DOHH2 (cell line): Measurements from ENCODE around the gene BACE2.

Experiments used
- H3F3A ChIP-seq: fragments of 200-600 bp; sonication (generic), shearing (Covaris generic); 2 replicates; pipeline ENCODE4 v1.6.0; 2016; ENCODE audit warnings: antibody characterized with exemption, mild to moderate bottlenecking; ENCODE audit not compliant: control insufficient read depth, insufficient read depth
- H3K27ac ChIP-seq: fragments of 200-600 bp; sonication (generic); 2 replicates; pipeline ENCODE4 v1.5.1; 2014; ENCODE audit warnings: low read depth, mild to moderate bottlenecking, low read length, moderate library complexity
- H3K27me3 ChIP-seq: fragments of 200-600 bp; sonication (generic); 2 replicates; pipeline ENCODE4 v1.6.1; 2014; ENCODE audit warnings: mild to moderate bottlenecking, low read length, mixed read lengths; ENCODE audit not compliant: control insufficient read depth
- H3K36me3 ChIP-seq: fragments of 200-600 bp; sonication (generic); 2 replicates; pipeline ENCODE4 v1.6.1; 2014; ENCODE audit warnings: mild to moderate bottlenecking, low read length, moderate library complexity, mixed read lengths; ENCODE audit not compliant: control insufficient read depth
- H3K4me1 ChIP-seq: fragments of 200-600 bp; sonication (generic); 2 replicates; pipeline ENCODE4 v1.6.1; 2014; ENCODE audit warnings: mild to moderate bottlenecking, low read length, mixed read lengths; ENCODE audit not compliant: control insufficient read depth
- H3K4me2 ChIP-seq: fragments of 200-600 bp; sonication (generic); 2 replicates; pipeline ENCODE4 v1.6.0; 2014; ENCODE audit warnings: mild to moderate bottlenecking, low read length, moderate library complexity
- H3K4me3 ChIP-seq: fragments of 200-600 bp; sonication (generic); 2 replicates; pipeline ENCODE4 v1.5.1; 2014; ENCODE audit warnings: mild to moderate bottlenecking, low read length, mixed read lengths
- H3K79me2 ChIP-seq: fragments of 200-600 bp; sonication (generic); 2 replicates; pipeline ENCODE4 v1.6.1; 2014; ENCODE audit warnings: mild to moderate bottlenecking, low read length, mixed read lengths; ENCODE audit not compliant: control insufficient read depth
- H3K9me2 ChIP-seq: fragments of 200-600 bp; sonication (generic); replicated peaks from 2 replicates; pipeline ENCODE4 v1.6.1; 2014; ENCODE audit warnings: mild to moderate bottlenecking, low read length, mixed read lengths; ENCODE audit not compliant: control insufficient read depth
- H3K9me3 ChIP-seq: fragments of 200-600 bp; sonication (generic); 2 replicates; pipeline ENCODE4 v1.6.1; 2014; ENCODE audit warnings: antibody characterized with exemption, low read length, mixed read lengths; ENCODE audit not compliant: control insufficient read depth, insufficient read depth
- H4K20me1 ChIP-seq: fragments of 200-600 bp; sonication (generic); 2 replicates; pipeline ENCODE4 v1.6.0; 2014; ENCODE audit warnings: low read depth, mild to moderate bottlenecking, antibody characterized with exemption, low read length, moderate library complexity; ENCODE audit not compliant: control insufficient read depth, insufficient read depth
- EZH2phosphoT487 ChIP-seq: fragments of 200-600 bp; sonication (generic); IDR thresholded peaks from 2 replicates; pipeline ENCODE4 v1.6.1; 2017; ENCODE audit warnings: borderline replicate concordance, mild to moderate bottlenecking, antibody characterized with exemption, low read length, moderate library complexity, mixed read lengths
- TF ChIP-seq, protein P1 (sequence below): fragments of 200-600 bp; sonication (generic); IDR thresholded peaks from one replicate; pipeline ENCODE4 v1.5.1; 2014; ENCODE audit warnings: antibody characterized with exemption, mild to moderate bottlenecking, low read depth, low read length; ENCODE audit not compliant: poor library complexity, severe bottlenecking

Gene BACE2

DNA sequence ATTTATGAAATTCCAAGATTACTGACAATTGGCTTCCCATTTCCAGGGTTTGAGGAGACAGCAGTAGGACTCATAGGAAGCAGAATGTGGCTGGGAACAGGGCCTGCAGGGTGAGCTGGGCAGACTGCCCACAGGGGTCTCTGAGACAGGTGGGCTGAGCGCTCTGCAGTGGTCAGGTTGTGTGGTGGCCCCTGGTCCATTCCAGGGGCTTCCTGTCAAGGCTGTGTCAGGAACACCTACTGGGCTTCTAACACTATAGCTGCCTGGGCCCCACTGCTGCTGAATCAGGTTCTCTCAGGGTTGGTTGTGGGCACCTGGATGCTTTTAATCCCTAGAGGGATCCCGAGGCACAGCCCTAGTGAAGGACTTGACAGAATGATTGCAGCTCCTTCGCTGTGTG, 72.1 kb downstream of the BACE2 start:
- H3K9me2 ChIP-seq = no peaks in the 10 kb centered on the region
- no peaks in the 10 kb centered on the region for H4K20me1 ChIP-seq
- H3K4me3 ChIP-seq = no peak overlapping the region
- H3K4me1 ChIP-seq = no peaks in the 10 kb centered on the region
- H3K9me3 ChIP-seq = no peaks in the 10 kb centered on the region
- TF ChIP-seq, protein P1, sequence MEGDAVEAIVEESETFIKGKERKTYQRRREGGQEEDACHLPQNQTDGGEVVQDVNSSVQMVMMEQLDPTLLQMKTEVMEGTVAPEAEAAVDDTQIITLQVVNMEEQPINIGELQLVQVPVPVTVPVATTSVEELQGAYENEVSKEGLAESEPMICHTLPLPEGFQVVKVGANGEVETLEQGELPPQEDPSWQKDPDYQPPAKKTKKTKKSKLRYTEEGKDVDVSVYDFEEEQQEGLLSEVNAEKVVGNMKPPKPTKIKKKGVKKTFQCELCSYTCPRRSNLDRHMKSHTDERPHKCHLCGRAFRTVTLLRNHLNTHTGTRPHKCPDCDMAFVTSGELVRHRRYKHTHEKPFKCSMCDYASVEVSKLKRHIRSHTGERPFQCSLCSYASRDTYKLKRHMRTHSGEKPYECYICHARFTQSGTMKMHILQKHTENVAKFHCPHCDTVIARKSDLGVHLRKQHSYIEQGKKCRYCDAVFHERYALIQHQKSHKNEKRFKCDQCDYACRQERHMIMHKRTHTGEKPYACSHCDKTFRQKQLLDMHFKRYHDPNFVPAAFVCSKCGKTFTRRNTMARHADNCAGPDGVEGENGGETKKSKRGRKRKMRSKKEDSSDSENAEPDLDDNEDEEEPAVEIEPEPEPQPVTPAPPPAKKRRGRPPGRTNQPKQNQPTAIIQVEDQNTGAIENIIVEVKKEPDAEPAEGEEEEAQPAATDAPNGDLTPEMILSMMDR = no peak
- no peak for TF ChIP-seq EZH2phosphoT487
- no peak overlapping the region for H3K27ac ChIP-seq
- no peak overlapping the region for H3K4me2 ChIP-seq
- H3K79me2 ChIP-seq = no peaks in the 10 kb centered on the region
- H3F3A ChIP-seq = no peaks in the 10 kb centered on the region
- H3K36me3 ChIP-seq = no peaks in the 10 kb centered on the region
- H3K27me3 ChIP-seq = no peaks in the 10 kb centered on the region

DNA sequence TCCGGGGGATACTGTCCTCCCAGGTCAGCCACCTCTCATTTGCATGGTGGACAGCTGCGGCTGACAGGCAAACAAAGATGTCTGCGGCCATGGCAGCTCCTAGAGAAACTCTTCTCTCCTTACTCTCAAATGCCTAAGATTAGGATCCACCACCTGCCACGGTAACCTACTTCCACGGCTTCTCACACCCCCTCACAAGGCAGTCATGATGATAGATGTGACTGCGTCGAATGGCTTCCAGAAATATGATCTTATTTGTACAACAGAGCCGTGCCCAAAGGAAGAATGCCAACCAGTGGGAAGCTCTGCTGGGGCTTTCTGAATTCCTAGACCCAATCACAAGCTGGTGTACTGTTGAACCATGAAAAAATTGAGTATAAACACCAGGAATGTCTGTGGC, 73.4 kb downstream of the BACE2 start:
- no peaks in the 10 kb centered on the region for H3K4me1 ChIP-seq
- H3K36me3 ChIP-seq = no peaks in the 10 kb centered on the region
- H3K27me3 ChIP-seq = no peaks in the 10 kb centered on the region
- H3K9me2 ChIP-seq = no peaks in the 10 kb centered on the region
- H3F3A ChIP-seq = no peaks in the 10 kb centered on the region
- no peaks in the 10 kb centered on the region for H3K79me2 ChIP-seq
- H4K20me1 ChIP-seq = no peaks in the 10 kb centered on the region
- H3K27ac ChIP-seq = no peak overlapping the region
- TF ChIP-seq EZH2phosphoT487 = no peak
- TF ChIP-seq, protein P1 = no peak
- H3K9me3 ChIP-seq = no peaks in the 10 kb centered on the region
- no peak overlapping the region for H3K4me2 ChIP-seq
- H3K4me3 ChIP-seq = no peak overlapping the region

DNA sequence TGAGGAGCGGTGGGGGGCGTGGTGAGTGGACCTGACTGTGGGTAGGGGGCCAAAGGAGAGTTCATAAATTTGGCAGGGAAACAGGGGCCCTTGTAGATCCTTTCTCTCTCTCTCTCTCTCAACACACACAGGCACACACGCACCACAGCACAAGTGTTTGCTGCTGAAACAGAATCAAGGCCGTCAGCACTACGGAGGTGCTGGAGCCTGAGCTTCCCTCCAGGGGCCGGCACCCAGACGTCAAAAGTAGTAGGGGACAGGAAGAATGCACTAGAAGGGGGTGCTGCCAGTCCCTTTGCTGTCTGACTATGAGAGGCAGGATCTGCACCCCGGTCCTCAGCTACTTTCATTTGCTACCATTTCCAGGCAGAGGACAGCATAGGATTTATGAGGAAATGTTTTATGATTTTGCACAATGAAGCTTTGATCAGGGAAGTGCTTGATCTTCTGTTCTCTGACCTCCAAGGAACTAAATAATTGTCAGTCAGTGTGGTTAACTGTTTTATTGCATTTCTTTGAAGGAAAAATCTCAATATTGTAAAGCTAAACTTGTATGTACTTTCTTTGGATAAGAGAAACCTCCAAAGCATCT, 74.4 kb downstream of the BACE2 start:
- no peaks in the 10 kb centered on the region for H4K20me1 ChIP-seq

More for the DNA sequence above, 74.4 kb downstream of the BACE2 start:
- Histone ChIP-seq H3K79me2 (no peaks in the 10 kb centered on the region), H3K9me2 (no peaks in the 10 kb centered on the region), H3K36me3 (no peaks in the 10 kb centered on the region), H3K4me2 (no peak overlapping the region), H3K27ac (no peak overlapping the region), H3K27me3 (no peaks in the 10 kb centered on the region), H3K9me3 (no peaks in the 10 kb centered on the region), H3F3A (no peaks in the 10 kb centered on the region), H3K4me1 (no peaks in the 10 kb centered on the region), H3K4me3 (no peak overlapping the region)
- no peak for TF ChIP-seq EZH2phosphoT487
- TF ChIP-seq, protein P1 = no peak
